Spleen (tissue), 7 donors: ENCODE results near the gene AKNA.
"Not testable (repeated sequence)": the region's sequence is repeated elsewhere in the genome, so short reads cannot be mapped to it uniquely, and the experiment has no call there.

Experiments used
- POLR2A ChIP-seq, 3 donors: fragments of 450-650 bp; IDR thresholded peaks; one replicate each; pipeline ENCODE4 v1.5.1; 2017; ENCODE audit warnings: antibody characterized with exemption in 3 of 3, mild to moderate bottlenecking in 1 of 3
- POLR2AphosphoS5 ChIP-seq, 3 donors: sonication (generic); formaldehyde crosslinking; IDR thresholded peaks; one replicate each; pipeline ENCODE4 v1.5.1; 2017; ENCODE audit warnings: antibody characterized with exemption in 3 of 3
- TF ChIP-seq, protein P1 (sequence below), 11 experiments: fragments of 200-600 bp in 7 of 11; fragments of 450-650 bp in 4 of 11; sonication (generic) in 4 of 11; IDR thresholded peaks in 8 of 11; conservative IDR thresholded peaks in 3 of 11; 1 replicate in 7 of 11; 2 replicates in 4 of 11; pipeline versions ENCODE4 v1.4.0 to v1.8.0; 2016 to 2021; ENCODE audit warnings: antibody characterized with exemption in 11 of 11, inconsistent platforms in 4 of 11, mild to moderate bottlenecking in 1 of 11
- donor health status: DM: no; HTN: no; CAD: no; lungs with moderate emphysema.
- donor health status: DM: no; HTN: no; CAD: no.
- donor health status: DM: no; HTN: no; CAD: no.

DNA sequence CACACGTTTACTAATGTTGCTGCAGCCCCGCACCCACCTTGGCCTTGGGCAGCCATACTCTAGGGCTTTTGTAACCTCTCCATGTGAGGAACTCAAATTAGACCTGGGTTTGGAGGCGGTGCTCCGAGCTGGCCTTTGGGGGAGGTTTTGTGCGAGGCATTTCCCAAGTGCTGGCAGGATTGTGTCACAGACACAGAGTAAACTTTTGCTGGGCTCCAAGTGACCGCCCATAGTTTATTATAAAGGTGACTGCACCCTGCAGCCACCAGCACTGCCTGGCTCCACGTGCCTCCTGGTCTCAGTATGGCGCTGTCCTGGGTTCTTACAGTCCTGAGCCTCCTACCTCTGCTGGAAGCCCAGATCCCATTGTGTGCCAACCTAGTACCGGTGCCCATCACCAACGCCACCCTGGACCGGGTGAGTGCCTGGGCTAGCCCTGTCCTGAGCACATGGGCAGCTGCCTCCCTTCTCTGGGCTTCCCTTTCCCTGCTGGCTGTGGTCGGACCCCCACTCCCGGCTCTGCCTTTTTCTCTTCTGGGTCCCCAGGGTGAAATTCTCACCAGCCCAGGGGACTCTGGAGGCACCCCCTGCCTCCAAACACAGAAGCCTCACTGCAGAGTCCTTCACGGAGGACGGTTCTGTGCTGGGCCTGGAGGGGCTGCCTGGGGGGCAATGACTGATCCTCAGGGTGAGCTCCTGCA lies 64.8 kb downstream of the AKNA start, which contains the start of gene ORM1:
- TF ChIP-seq, protein P1, sequence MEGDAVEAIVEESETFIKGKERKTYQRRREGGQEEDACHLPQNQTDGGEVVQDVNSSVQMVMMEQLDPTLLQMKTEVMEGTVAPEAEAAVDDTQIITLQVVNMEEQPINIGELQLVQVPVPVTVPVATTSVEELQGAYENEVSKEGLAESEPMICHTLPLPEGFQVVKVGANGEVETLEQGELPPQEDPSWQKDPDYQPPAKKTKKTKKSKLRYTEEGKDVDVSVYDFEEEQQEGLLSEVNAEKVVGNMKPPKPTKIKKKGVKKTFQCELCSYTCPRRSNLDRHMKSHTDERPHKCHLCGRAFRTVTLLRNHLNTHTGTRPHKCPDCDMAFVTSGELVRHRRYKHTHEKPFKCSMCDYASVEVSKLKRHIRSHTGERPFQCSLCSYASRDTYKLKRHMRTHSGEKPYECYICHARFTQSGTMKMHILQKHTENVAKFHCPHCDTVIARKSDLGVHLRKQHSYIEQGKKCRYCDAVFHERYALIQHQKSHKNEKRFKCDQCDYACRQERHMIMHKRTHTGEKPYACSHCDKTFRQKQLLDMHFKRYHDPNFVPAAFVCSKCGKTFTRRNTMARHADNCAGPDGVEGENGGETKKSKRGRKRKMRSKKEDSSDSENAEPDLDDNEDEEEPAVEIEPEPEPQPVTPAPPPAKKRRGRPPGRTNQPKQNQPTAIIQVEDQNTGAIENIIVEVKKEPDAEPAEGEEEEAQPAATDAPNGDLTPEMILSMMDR (IDR thresholded peaks at IDR 0.05 in 8 of 11, conservative IDR thresholded peaks at IDR 0.05 in 3 of 11), result not testable (repeated sequence)
- not testable (repeated sequence) for TF ChIP-seq POLR2A, POLR2AphosphoS5 (IDR thresholded peaks at IDR 0.05)
